ENCODE data around the gene AP2B1.
"Not testable (repeated sequence)": the region's sequence is repeated elsewhere in the genome, so short reads cannot be mapped to it uniquely, and the experiment has no call there.

Gene AP2B1

DNA sequence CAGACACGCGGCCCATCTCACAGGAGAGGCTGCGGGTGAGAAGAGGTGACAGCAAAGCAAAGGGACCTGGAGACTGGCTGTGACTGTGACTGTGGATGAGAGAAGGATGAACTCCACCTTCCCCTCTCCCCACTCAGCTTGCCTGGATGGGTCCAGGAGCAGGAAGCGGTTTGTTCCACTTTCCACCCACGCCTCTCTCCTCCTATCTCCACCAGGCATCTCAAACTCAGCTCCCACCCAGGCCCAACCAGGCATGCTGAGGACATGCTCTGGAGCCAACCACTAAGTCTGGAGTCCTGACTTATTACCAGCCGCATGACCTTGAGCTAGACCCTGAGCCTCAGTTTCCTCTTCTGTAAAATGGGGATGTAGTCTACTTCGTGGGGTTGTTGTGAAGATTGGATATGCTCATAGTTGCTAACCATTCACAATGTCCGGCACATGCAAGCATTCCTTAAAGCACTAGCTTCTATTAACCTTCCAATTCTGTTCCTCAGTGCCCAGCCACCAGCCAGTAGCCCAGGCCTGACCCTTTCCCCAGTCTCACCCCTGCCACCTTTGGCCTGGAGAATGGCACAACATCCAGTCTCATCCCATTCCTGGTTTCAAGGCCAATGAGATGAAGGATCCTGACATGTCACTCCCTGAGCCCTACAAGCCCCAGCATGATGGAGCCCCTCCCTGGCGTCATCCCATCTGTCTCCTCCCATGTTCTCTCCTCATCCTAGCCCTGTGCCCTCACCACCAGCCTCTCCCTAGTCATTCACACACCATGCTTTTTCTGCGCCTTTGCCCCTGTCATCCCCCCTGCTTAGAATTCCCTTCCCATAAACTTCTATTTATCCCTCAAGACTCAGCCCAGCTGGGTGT lies 163.6 kb downstream of the AP2B1 start:
- no peak for DNase-seq

DNA sequence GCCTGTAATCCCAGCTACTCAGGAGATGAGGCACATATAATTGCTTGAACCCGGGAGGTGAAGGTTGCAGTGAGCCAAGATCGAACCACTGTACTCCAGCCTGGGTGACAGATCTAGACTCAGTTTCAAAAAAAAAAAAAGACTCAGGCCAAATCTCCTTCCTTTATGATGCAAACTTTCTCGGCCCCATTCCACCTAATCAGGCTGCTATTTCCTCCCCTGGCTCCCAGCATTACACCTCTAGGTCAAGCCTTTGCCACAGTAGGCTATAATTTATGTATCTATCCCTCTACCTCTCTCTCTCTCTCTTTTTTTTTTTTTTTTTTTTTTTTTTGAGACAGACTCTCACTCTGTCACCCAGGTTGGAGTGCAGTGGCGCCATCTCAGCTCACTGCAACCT lies 164.4 kb downstream of the AP2B1 start:
- not testable (repeated sequence) for DNase-seq

DNA sequence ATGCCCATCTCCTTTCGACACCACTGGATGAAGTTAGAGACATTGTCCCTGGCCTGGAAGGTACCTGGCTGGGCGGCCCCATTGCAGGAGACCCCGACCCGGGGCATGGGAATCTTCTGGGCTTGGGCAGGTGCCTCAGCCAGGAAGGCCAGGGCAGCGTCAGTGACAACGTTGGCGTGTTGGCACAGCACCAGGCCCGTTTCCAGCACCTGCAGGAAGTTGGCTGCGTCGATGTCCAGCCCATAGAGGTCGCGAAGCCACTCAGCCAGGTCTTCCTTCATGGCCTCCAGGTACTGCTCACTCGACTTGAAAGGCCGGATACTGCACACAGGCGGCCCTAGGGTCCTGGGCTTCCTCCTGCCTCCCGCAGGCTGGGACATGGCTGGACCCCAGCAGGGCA lies 165.3 kb downstream of the AP2B1 start:
- DNase-seq = no peak

DNA sequence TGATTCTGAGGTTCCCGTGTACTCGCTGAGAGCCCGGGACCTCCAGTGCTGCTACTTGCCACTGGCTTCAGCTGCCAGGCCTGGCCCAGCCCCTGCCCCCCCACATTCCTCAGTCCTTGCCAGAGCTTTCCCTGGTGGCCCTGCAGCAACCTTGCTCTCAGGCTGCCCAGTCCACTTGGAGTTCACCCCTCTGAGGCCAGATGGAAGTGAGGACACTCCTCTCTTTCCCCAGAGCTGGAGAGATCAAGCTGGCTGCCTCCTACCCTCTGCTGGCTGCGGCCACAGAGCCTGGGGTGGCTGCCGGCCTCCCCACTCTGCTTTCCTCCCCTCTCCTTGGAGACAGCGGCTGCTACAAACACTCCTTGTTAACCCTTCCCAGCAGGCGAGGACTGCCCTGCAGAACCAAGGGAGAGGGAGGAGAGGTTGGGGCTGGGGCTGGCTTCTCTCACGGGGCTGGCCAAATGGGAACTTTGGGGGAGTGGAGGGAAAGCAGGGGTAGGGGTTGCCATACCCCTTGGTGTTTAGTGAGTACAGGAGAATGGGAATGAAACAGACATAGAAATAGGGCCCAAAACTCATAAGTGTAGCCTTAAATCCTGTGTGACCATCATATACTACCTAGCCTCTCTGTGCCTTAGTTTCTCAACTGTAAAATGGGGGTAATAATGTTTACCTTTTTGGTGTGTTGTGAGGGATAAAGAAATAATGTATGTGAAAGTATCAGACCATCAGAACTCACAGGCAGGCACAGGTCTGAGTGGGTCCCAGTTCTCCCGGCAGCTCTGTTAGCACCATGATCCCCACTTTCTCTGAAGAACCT lies 166.0 kb downstream of the AP2B1 start, which contains the start of gene GAS2L2:
TSS of gene GAS2L2 (minus strand) at position 295 of the 820 bp plus-strand sequence. CDS start 389 bp downstream, outside the sequence.
- no peak for DNase-seq

DNA sequence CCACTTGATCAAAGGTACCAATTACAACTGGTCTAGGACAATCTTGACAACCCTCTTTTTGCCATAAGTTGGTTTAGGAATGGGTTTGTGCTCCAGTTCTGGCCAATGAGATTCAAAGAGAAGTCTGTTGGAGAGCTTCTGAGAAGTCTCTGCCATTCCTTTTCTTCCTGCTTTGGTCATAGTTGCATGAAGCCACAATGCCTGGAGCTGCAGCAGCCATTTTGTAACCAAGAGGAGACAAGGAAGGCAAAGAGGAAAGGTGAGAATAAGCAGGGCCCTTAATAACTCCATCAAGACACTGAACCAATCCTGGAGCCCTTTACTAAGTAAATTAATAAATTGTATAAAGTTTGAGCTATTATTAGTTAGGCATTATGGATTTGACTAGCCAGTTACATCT lies 170.1 kb downstream of the AP2B1 start:
- no peak for DNase-seq

DNA sequence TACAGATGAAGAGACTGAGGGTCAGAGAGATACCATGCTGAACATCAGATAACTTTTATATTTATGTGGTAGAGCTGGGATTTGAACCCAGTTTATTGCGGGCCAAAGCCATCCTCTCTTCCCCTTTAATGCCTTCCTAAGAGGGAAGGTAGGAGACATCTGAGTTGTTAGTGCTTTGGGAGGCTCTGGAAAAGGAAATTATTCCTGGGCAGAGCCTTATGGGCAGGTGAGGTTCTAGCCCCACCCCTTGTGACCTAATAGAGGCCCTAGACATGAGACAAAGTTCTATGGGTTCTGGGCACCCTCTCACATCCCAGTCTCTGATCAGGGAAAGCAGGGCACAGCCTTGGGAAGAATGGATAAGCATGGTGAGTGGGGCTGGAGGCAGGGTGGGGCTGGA lies 173.5 kb downstream of the AP2B1 start, which contains the start of gene C17orf50:
TSS of gene C17orf50 (plus strand) at position 301 of the 400 bp plus-strand sequence. CDS start at position 356, 55 bp downstream.
- DNase-seq = no peak

DNA sequence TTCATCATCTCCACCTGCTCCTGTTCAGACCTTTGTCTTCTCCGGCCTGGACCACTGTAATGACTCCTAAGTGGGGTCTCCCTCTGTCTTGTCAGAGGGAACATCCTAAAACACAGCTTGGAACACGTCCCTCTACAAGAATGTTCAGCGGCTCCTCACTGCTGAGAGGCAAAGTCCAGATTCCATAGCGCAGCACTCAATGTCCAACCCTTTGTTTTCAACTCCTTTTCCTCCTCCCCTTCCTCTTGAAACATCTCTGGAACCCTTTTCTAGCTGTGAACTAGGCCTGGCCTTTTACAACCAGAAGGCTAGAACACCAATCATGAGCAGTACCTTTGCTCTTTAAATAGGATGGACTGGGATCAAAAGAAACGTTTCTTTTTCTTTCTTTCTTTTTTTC lies 174.5 kb downstream of the AP2B1 start:
- no peak for DNase-seq

DNA sequence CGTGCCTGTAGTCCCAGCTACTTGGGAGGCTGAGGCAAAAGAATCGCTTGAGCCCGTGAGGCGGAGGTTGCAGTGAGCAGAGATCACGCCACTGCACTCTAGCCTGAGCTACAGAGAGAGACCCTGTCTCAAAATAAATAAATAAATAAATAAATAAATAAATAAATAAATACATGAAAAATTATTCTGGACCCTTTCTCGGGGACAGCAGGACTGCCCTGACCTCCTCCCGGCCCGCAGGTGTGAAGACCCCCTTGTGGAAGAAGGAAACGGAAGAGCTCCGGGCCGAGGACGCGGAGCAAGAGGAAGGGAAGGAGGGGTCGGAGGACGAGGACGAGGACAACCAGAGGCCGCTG lies 176.6 kb downstream of the AP2B1 start:
- DNase-seq = no peak

DNA sequence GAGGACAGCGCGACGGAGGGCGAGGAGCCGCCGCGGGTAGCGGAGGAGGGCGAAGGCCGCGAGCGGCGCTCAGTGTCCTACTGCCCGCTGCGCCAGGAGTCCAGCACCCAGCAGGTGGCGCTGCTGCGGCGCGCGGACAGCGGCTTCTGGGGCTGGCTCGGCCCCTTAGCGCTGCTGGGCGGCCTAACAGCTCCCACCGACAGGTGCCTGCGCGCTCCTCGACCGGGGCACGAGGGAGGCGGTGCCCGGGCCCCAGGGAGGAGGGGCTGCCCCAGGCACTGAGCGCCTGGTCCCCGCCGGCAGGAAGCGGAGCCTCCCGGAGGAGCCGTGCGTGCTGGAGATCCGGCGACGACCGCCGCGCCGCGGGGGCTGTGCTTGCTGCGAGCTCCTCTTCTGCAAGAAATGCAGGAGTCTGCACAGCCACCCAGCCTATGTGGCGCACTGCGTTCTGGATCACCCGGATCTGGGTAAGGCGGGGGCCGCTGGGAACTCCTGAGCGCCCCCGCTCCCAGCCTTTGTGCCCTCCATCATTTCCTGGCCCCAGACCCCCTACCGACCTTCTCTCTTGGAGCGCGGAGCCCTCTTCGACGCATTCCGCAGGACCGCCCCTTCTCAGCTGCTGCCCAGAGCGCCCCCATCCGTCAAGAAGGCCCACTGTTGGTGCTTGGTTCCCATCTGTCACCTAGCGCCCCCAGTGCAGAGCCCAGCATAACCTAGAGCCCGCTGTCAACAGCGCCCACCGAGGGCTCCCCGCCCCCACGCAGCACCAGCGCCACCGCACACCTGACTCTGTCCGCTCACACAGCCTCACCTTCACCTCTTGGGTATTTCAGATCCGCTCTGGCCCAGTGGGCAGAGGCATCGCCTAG lies 177.2 kb downstream of the AP2B1 start:
- DNase-seq = peak; percentile 78

DNA sequence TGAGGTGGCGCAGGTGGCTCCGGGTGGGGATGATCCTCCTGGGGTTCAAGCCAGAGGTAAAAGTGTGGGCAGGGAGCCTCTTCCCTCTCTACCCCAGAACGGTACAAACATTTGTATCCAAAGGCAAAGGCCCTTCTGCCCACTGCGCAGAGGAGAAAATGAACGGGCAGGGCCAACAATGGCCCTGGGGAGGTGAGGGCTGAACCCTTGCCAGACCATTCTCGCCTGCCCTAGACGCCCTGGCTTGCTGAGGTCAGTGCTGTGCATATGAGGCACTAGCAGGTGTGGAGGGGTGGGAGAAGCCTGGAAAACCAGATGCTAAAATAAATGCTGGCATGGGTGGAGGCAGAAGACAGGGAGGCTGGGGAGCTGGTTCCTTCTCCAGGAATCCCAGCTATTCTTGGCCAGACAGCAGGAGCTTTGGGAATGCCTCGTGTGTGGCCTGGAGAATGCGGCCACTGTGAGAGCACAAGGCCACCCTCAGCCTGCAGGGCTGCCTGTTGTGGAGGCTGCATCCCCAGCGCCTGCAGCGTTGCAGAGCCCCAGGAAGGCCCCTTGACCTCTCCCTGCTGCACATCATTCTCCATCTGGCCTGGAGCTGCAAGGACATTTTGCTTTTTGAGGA lies 178.1 kb downstream of the AP2B1 start:
- DNase-seq = no peak

DNA sequence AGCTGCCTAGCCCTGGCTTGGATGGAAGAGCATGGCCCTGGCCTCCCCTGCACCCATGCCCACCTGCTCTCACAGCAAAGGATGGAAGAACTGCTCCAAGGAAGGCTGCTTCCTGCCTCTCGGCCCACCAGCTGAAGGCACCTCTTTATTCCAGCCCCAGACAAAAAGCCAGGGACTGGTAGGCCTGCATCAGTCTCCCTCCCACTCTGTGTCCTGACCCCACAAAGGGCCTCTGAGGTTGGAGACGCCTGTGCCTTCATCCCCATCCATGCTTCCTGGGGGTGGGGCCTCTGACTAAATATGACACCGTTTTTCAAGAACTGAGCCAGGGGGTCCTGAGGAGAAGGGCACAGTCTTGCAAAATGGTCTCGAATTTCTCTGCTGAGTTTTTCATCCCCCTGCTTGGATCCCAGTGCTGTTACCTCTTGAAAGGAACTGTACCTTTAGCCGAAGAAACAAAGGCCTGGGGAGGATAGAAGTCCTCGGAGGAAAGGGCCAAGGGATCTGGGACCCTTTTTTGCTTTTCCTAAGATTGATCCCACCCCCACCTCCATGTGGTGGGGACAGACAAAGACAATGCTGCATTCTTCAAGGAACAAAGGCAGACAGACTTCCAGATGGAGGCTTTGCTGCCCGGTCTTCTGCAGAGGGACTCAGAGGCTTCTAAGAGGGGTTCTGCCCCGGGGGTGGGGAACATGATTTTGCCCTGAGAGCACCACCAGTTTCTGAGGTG lies 178.8 kb downstream of the AP2B1 start:
- no peak for DNase-seq

DNA sequence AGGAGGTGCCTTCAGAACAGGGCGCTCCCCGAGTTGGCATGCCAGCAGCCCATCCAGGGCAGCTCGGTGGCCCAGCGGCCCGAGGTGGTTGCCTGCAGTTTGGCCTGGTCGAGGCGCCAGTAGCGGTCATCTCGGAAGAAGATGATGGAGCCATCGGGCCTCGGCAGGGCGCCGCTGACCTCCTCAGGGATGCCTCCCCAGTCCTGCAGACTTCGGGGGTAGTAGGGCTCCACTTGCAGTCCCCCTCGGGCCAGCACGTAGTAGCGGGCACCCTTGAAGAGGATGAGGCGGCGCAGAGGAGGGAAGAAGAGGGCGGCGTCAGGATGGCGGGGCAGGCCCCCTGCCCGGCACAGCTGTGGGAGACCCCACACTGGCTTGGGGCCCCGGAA lies 179.4 kb downstream of the AP2B1 start:
- DNase-seq = no peak

DNA sequence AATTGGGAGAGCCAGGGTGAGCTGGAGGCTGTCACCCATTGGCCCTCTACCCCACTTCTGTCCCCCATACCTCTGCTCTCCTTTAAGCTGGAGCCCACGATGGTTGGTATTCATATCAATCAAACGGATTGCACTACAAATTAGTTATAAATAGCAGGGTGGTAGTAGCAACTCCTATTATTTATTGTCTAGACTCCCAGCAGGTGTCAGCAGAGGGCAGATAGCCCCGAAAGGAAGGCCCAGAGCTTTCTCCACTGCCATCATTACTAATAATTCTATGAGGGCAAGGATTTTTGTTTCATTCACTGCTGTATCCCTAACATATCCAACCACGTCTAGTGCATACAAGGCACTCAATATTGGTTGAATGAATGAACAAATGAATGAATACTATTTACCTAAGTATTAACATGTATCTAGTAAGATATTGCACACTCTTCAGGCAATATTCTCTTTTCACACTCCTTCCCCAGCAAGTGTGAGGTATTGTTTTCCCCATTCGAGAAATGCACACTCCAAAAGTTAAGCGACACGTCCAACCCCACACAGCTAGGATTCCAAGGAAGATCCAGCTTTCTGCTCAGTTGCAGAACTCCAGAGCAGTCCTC lies 179.9 kb downstream of the AP2B1 start:
- no peak for DNase-seq

DNA sequence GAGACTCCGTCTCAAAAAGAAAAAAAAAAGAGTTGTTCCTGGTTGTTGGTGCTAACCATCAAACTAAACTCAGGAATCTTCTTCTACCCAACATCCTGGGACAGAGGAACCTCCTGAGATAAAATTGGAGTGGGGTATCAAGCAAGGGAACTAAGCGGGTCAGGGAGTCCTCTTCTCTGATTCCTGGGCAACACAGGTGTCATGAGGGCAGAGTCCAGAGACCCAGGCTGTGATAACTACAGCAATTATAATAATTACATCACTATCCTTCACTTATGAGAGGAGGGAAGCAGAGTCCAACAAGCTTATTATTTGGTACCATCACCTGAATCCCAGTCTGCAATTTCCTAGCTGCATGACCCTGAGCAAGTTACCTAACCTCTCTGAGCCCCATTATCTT lies 181.7 kb downstream of the AP2B1 start:
- no peak for DNase-seq

DNA sequence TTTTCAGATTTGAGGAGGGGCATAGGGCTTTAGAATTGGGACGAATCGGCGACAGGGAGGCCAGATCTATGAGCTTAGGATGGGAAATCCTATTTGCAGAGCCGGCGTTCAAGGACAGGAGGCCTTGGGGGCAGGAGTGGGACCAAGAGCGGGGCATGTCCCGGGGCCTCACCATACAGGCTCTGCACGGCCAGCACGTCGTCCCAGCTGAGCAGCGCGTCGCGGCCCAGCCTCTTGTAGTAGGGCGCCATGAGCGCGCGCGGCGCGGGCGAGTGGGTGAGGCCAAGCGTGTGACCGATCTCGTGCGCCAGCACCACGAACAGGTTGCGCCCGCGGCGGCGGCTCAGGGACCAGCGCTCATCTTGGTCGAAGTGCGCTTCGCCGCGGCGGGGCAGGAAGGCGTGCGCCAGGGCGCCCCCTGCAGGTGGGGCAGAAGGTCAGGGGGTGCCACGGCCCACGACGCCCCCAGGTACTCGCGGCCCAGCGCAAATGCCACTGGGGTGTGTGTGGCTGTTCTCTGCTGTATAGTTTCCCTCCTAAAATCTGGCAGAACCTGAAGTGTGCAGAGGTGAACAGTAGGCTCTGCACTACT lies 182.9 kb downstream of the AP2B1 start:
- DNase-seq = no peak

DNA sequence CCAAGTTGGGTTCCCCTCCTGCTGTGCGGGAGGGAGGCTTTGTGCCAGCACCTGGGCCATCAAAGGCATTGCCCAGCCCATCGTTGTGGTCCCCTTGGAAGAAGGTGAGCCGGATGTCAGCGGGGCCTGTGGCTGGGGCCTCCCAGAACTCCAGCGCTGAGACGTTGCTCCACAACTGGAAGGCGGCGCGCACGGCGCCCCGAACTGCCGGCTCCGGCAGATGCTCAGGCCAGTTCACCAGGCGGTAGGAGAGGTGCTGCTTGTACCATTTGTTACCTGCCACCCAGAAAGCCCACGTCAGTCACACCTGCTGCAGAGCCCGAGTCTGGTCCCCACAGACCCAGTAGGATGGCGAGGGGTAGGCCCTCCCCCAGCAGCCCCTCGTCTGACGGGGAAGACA lies 186.0 kb downstream of the AP2B1 start:
- DNase-seq = no peak

DNA sequence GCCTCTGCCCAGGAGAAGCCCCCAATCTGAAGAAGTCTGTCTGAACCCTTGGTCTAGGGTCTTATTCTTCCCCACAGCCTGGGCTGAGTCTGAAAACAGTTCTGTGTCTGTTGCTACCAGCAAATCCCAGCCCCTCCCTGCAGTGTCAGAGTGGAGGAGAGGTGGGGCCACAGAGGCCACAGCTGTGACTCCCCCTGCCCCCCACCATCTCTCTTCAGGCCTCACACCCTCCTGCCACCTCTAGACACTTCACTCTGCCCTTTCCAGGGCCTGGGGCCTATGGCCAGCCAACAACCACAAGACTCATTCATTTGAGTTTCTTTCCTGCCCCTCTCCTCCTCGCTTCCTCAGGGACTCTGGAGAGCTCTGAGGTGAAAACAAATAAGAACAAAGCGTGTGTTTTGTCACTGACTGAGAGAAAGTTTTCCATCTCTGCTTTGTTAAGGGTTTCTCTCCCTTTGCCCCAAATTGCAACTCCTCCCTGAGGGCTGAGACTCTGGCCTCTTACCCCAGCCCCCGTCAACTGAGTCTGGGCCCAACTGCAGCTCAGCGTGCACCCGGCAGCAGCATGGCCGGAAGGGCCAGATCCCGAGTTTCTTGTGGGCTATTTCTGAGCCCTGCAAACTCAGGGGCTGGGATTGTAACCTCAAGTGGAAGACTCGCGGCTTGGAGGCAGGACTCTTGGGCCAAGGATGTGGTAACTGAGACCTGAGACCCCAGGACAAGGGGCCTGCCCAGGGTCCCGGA lies 186.7 kb downstream of the AP2B1 start:
- DNase-seq = no peak

DNA sequence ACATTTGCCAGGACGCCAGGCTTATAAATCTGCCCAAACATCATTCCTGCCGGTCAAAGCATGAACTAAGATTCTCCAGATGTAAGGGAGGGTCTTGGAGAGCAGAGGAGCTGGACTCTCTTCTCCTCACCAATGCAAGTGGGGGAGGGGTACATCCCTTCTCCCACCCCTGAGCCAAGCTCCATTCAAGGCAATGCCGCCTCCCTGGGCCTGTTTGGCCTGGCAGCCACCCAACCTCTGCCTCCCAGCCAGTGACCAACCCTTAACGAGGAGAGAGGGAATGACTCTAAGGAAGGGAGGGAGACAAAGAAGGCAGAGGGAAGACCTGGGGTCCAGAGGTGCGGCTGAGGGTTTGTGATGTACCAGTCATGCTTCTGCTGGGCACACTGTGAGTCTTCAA lies 187.4 kb downstream of the AP2B1 start:
- DNase-seq = no peak

DNA sequence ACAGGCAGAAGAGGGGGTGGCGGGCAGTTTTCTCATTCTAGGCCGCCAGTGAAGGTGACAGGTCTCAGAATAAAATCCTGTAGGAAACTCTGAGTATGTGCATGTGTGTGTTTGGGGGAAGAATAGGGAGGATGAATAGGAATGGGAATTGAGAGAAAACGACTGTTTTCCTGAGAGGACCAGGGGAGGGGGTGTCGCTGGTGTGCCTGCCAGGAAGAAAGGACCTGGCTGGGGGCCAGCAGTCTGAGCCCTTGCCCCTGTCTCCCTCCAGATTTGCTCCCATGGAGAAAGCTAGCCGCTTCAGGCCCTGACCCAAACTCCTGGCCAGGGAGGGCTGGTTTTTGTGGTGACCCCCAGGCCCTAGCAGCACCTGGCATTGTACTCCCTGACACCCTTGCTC lies 187.9 kb downstream of the AP2B1 start:
- DNase-seq = no peak

DNA sequence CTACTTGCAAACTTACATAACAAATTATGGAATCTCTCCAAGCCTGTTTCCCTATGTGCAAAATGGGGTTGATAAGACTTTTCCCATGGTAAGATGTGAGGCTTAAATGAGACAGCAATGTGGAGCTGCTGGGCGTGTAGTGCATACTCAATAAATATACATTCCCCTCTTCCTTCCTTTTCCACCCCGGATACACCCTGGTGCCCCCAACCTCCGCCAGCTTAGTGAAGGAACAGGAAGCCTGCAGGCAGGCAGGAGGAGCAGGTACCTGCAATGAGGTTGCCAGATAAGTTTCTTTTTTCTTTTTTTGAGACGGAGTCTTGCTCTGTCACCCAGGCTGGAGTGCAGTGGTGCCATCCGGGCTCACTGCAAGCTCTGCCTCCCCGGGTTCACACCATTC lies 188.5 kb downstream of the AP2B1 start:
- DNase-seq = no peak

All from NCI-H1436 treated with DMSO at 0.1 percent for 48 hours (cell line).